Limb (tissue), 2 donors: Measurements from ENCODE around the gene EYS.
A peak's percentile ranks its signal among the peaks of the same experiment; 100 is the strongest.
"Not testable (repeated sequence)": the region's sequence is repeated elsewhere in the genome, so short reads cannot be mapped to it uniquely, and the experiment has no call there.

Source experiments
- DNase-seq, 2 donors: peaks; one replicate each; pipeline ENCODE4 v3.0.0-alpha.2; 2016; ENCODE audit errors: extremely low spot score in 2 of 2

EYS gene

GRCh38 chr6:64062960-64063683, 1643.9 kb downstream of the EYS start:
- no peak for DNase-seq

- no peak for DNase-seq
Measured at GRCh38 chr6:64054861-64055260, 1652.2 kb downstream of the EYS start.

- DNase-seq = no peak
Measured at GRCh38 chr6:64050590-64050989, 1656.4 kb downstream of the EYS start.

- no peak for DNase-seq
Measured at GRCh38 chr6:64049736-64050135, 1657.3 kb downstream of the EYS start.

GRCh38 chr6:64046746-64047208, 1660.2 kb downstream of the EYS start:
- no peak for DNase-seq

GRCh38 chr6:64041373-64041772, 1665.7 kb downstream of the EYS start:
- no peak for DNase-seq

GRCh38 chr6:64040113-64040512, 1666.9 kb downstream of the EYS start:
- no peak for DNase-seq

- DNase-seq = no peak
Measured at GRCh38 chr6:64037427-64037826, 1669.6 kb downstream of the EYS start.

GRCh38 chr6:64034910-64035655, 1671.9 kb downstream of the EYS start:
- no peak for DNase-seq

GRCh38 chr6:64034291-64034690, 1672.7 kb downstream of the EYS start:
- DNase-seq = no peak

- not testable (repeated sequence) for DNase-seq
Measured at GRCh38 chr6:64030950-64031618, 1675.9 kb downstream of the EYS start.

- no peak for DNase-seq
Measured at GRCh38 chr6:64023693-64024092, 1683.3 kb downstream of the EYS start.

GRCh38 chr6:64014595-64014994, 1692.4 kb downstream of the EYS start:
- no peak for DNase-seq

GRCh38 chr6:64013011-64013410, 1694.0 kb downstream of the EYS start:
- peak in 1 of 2 donors; percentile 15 for DNase-seq

GRCh38 chr6:64012351-64013001, 1694.5 kb downstream of the EYS start:
- DNase-seq = peak; percentile 66 to 67

GRCh38 chr6:64010666-64011065, 1696.4 kb downstream of the EYS start:
- DNase-seq = no peak

- DNase-seq = no peak
Measured at GRCh38 chr6:64010010-64010409, 1697.0 kb downstream of the EYS start.

GRCh38 chr6:64006246-64006645, 1700.8 kb downstream of the EYS start:
- no peak for DNase-seq

- no peak for DNase-seq
Measured at GRCh38 chr6:64000818-64001491, 1706.1 kb downstream of the EYS start.

GRCh38 chr6:63999613-64000012, 1707.4 kb downstream of the EYS start:
- DNase-seq = no peak

GRCh38 chr6:63998991-63999390, 1708.0 kb downstream of the EYS start:
- no peak for DNase-seq
